ENCODE measurements around the gene SCO1. TPM values are rescaled to one million over a fixed set of nuclear protein-coding genes. Genes with fewer than 3 reads are reported as not detected.
"Not testable (repeated sequence)": the region's sequence is repeated elsewhere in the genome, so short reads cannot be mapped to it uniquely, and the experiment has no call there.

Gene SCO1
- polyA plus RNA-seq, 4 donors = 38.6 to 41.7 (median 40.6) TPM

- DNase-seq (ENCODE audit: low read depth in 4 of 4, low spot score in 2 of 4) = no peak
These were observed 29.9 kb upstream of the SCO1 start for GRCh38 chr17:10727192-10727591.

- no peak for DNase-seq (ENCODE audit: low read depth in 4 of 4, low spot score in 2 of 4)
These were observed 28.9 kb upstream of the SCO1 start for GRCh38 chr17:10726196-10726595.

GRCh38 chr17:10725262-10725661, 27.9 kb upstream of the SCO1 start:
- no peak for DNase-seq (ENCODE audit: low read depth in 4 of 4, low spot score in 2 of 4)

GRCh38 chr17:10724546-10725195, 27.3 kb upstream of the SCO1 start:
- DNase-seq (ENCODE audit: low read depth in 4 of 4, low spot score in 2 of 4) = no peak

GRCh38 chr17:10718547-10718946, 21.2 kb upstream of the SCO1 start:
- DNase-seq (ENCODE audit: low read depth in 4 of 4, low spot score in 2 of 4) = no peak

- no peak for DNase-seq (ENCODE audit: low read depth in 4 of 4, low spot score in 2 of 4)
These were observed 18.9 kb upstream of the SCO1 start for GRCh38 chr17:10716218-10716617.

GRCh38 chr17:10713318-10713717, 16.0 kb upstream of the SCO1 start:
- no peak for DNase-seq (ENCODE audit: low read depth in 4 of 4, low spot score in 2 of 4)

GRCh38 chr17:10705727-10706126, 8.4 kb upstream of the SCO1 start:
- DNase-seq (ENCODE audit: low read depth in 4 of 4, low spot score in 2 of 4) = no peak

GRCh38 chr17:10702574-10702973, 5.2 kb upstream of the SCO1 start:
- DNase-seq (ENCODE audit: low read depth in 4 of 4, low spot score in 2 of 4) = no peak

GRCh38 chr17:10699856-10700255, 2.5 kb upstream of the SCO1 start:
- no peak for DNase-seq (ENCODE audit: low read depth in 4 of 4, low spot score in 2 of 4)

- DNase-seq (ENCODE audit: low read depth in 4 of 4, low spot score in 2 of 4) = peak in 2 of 4 donors; percentile 5 to 6
These were observed 924 bp upstream of the SCO1 start for GRCh38 chr17:10698096-10698818.

- not testable (repeated sequence) for DNase-seq (ENCODE audit: low read depth in 4 of 4, low spot score in 2 of 4)
These were observed 1.4 kb downstream of the SCO1 start for GRCh38 chr17:10695875-10696407.

GRCh38 chr17:10687499-10687898, 9.8 kb downstream of the SCO1 start:
- DNase-seq (ENCODE audit: low read depth in 4 of 4, low spot score in 2 of 4) = no peak

- no peak for DNase-seq (ENCODE audit: low read depth in 4 of 4, low spot score in 2 of 4)
These were observed 13.5 kb downstream of the SCO1 start for GRCh38 chr17:10683853-10684252.

GRCh38 chr17:10681866-10682446, 15.4 kb downstream of the SCO1 start:
- DNase-seq (ENCODE audit: low read depth in 4 of 4, low spot score in 2 of 4) = no peak

GRCh38 chr17:10674704-10675103, 22.6 kb downstream of the SCO1 start:
- DNase-seq (ENCODE audit: low read depth in 4 of 4, low spot score in 2 of 4) = no peak

GRCh38 chr17:10673312-10673711, 24.0 kb downstream of the SCO1 start:
- DNase-seq (ENCODE audit: low read depth in 4 of 4, low spot score in 2 of 4) = no peak

- no peak for DNase-seq (ENCODE audit: low read depth in 4 of 4, low spot score in 2 of 4)
These were observed 28.6 kb downstream of the SCO1 start for GRCh38 chr17:10668775-10669174.

- DNase-seq (ENCODE audit: low read depth in 4 of 4, low spot score in 2 of 4) = no peak
These were observed 30.4 kb downstream of the SCO1 start for GRCh38 chr17:10666906-10667305.

GRCh38 chr17:10664571-10664970, 32.8 kb downstream of the SCO1 start:
- no peak for DNase-seq (ENCODE audit: low read depth in 4 of 4, low spot score in 2 of 4)

GRCh38 chr17:10663231-10663630, 34.1 kb downstream of the SCO1 start:
- no peak for DNase-seq (ENCODE audit: low read depth in 4 of 4, low spot score in 2 of 4)

GRCh38 chr17:10661437-10661836, 35.9 kb downstream of the SCO1 start:
- DNase-seq (ENCODE audit: low read depth in 4 of 4, low spot score in 2 of 4) = no peak

Data from left renal cortex interstitium (tissue), 4 donors.